Measurements from ENCODE around the gene CHAF1B.

GRCh38 chr21:36446301-36446700, 61.1 kb downstream of the CHAF1B start:
- TF ChIP-seq POLR2A (IDR thresholded peaks at IDR 0.05; ENCODE audit: low read depth, low read length), result no peak
- no peak for TF ChIP-seq POLR2AphosphoS5 (IDR thresholded peaks at IDR 0.05; ENCODE audit: low read depth, low read length)

Data from GM12892 (cell line).